Retina (tissue), 1 donor: Measurements from ENCODE around the gene CD27.
"Not testable (repeated sequence)": the region's sequence is repeated elsewhere in the genome, so short reads cannot be mapped to it uniquely, and the experiment has no call there.

Experiments
- DNase-seq: peaks from one replicate; pipeline ENCODE4 v3.0.0-alpha.2; 2016

The CD27 gene

DNA sequence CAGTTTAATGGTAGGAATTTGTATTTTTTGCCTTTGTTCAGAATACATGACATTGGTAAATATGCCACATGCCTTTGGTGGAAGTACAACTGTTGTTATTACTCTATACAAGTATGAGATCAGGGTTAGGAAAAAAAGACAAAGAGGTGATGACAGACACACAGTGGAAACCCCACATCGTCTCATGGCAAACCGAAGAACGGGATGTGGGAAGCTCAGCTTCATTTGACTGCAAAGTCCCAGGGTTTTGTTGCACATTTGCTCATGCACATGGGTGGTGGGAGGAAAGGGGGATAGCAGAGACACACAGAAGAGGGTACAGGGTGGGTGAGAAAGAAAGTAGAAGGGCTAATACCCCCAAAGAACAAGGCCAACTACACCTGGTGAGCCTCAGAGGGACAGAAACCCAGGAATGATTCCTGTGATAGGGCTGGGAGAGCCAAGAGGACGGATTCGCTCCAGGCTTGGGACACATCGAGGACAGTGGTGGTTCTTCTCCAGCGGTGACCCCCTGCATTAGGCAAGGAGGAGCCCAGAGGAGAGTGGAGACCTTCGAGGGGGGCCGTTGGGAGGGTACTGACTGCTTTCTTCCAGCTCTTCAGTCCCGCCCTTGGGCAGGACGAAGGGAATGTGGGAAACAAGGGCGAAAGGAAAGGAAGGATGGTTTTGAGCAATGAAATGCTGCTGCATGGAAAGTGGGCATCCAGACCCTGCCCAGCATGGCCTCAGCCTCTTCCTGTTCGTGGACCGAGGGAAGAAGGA, 17.7 kb downstream of the CD27 start:
- DNase-seq = no peak

DNA sequence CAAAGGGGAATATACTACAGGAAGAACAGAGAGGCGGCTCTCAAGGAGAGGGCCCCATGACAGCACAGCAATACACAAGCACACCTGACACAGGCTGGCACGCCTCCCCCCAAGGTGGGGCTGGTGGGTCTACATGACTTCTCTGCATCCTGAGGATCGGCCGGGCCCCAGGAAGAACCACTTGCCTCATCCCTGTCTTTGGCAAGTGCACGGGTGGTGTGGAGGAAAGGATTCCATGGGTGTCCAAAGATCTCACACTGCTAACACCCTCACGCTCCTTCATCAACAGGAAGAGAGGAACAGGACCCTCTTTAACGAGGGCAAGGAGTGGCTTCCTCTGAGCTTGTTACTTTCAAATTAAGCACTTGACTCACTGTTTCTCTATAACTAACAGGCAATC, 18.5 kb downstream of the CD27 start:
- no peak for DNase-seq

- DNase-seq = no peak
These were observed 19.1 kb downstream of the CD27 start for GRCh38 chr12:6463858-6464257.

DNA sequence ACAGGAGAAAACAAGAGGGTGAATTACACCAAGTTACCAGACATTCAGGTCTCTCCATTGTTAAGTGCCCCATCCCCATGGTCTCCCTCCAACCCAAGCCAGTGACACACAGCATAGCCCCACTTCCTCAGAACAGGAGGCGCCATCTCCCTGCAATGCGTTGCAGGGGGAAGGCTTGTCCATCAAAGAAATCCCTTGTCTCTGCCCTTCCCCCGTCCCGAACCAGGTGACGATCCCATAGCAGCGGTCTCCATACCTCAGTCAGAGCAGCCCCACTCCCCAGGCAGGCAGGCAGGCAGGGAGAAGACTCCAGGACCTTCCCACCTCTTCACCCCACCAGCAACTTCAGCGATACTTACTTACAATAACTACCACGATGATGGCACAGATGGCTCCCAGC, 19.8 kb downstream of the CD27 start:
- DNase-seq = no peak

- DNase-seq = peak; percentile 45
These were observed 20.9 kb downstream of the CD27 start for GRCh38 chr12:6465467-6466183.

GRCh38 chr12:6466184-6466573, 21.4 kb downstream of the CD27 start:
- DNase-seq = no peak

- DNase-seq = not testable (repeated sequence)
These were observed 22.0 kb downstream of the CD27 start for GRCh38 chr12:6466751-6467150.

DNA sequence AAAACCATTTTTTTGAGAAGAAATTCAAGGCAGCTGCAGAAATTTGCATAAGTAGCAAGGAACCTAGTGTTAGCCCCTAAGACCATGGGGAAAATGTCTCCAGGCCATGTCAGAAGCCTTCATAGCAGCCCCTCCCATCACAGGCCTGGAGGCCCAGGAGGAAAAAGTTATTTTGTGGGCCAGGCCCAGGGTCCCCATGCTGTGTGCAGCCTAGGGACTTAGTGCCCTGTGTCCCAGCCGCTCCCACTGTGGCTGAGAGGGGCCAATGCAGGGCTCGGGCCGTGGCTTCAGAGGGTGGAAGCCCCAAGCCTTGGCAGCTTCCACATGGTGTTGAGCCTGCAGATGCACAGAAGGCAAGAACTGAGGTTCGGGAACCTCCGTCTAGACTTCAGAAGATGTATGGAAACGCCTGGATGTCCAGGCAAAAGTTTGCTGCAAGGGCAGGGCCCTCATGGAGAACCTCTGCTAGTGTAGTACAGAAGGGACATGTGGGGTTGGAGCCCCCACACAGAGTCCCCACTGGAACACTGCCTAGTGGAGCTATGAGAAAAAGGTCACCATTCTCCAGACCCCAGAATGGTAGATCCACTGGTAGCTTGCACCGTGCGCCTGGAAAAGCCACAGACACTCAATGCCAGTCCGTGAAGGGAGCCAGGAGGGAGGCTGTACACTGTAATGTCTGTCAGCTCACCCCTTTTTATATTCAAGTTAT, 23.0 kb downstream of the CD27 start:
- not testable (repeated sequence) for DNase-seq

- no peak for DNase-seq
These were observed 23.5 kb downstream of the CD27 start for GRCh38 chr12:6468283-6468575.

DNA sequence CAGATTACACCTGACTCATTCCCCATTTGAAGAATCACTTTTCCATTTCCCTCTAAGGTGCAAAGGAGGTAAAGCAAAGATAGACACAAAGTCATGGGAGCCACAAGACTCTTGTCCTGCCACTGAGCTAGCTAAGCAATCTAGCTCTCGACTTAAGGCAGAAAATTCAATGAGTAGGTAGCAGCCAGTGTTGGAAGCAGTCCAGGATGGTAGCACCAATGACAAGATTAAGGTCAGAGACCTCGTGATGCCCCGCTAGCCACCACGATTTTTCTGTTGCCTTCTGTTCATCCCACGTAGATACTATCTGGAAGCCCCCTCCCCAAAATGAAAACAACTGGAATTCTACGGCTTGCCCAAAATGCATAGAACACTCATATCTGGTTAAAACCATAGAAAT, 24.3 kb downstream of the CD27 start:
- DNase-seq = no peak

DNA sequence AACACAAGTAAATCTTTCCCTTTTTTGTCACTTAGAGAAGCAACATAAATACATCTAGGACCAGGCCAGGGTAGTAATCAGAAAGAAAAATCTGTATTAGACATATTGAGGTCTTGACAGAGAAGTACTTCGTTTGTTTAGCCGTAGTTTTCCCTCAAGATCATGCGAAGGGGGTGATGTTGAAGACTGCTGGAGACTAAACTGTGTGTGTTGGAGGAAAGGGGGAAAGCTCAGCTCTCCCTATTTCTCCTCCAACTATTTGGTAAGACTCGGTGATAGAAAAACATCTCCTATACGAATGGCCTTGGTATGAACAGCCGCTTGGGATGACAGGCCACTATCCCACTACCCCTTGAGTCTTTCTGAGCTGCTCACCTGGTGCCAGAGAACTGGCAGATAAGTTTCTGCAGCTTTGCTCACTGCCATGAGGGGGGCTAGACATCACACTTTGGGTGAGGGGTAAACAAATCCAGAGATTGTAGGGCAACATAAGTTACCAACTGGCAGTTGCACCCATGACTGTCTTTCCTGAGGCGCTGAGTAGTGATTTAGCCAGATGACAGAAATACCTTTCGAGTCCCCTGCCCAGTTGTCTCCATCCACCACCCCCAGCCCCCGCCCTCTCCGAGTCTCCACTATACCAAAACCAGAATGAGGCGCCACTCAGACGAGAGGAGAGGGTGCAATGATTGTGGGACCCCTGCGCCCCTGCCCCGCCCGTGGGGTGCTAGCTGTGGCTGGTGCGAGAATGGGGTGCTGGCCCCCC, 25.0 kb downstream of the CD27 start:
- DNase-seq = peak; percentile 12

GRCh38 chr12:6470375-6471163, 25.8 kb downstream of the CD27 start, which contains the start of gene VAMP1:
VAMP1 (minus strand) TSS chr12:6470677; CDS start chr12:6470531, 146 bp downstream.
- peak; percentile 98 for DNase-seq

GRCh38 chr12:6471989-6472360, 27.2 kb downstream of the CD27 start:
- DNase-seq = no peak

- no peak for DNase-seq
These were observed 27.7 kb downstream of the CD27 start for GRCh38 chr12:6472491-6472890.

DNA sequence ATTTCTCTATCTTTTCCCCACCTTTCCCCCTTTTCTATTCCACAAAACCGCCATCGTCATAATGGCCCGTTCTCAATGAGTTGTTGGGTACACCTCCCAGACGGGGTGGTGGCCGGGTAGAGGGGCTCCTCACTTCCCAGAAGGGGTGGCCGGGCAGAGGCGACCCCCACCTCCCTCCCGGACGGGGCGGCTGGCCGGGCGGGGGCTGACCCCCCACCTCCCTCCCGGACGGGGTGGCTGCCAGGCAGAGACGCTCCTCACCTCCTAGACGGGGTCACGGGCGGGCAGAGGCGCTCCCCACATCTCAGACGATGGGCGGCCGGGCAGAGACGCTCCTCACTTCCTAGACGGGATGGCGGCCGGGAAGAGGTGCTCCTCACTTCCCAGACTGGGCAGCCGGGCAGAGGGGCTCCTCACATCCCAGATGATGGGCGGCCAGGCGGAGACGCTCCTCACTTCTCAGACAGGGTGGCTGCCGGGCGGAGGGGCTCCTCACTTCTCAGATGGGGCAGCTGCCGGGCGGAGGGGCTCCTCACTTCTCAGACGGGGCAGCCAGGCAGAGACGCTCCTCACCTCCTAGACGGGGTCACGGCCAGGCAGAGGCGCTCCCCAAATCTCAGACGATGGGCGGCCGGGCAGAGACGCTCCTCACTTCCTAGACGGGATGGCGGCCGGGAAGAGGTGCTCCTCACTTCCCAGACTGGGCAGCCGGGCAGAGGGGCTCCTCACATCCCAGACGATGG, 30.6 kb downstream of the CD27 start:
- DNase-seq = not testable (repeated sequence)

GRCh38 chr12:6476489-6476888, 31.7 kb downstream of the CD27 start:
- no peak for DNase-seq

DNA sequence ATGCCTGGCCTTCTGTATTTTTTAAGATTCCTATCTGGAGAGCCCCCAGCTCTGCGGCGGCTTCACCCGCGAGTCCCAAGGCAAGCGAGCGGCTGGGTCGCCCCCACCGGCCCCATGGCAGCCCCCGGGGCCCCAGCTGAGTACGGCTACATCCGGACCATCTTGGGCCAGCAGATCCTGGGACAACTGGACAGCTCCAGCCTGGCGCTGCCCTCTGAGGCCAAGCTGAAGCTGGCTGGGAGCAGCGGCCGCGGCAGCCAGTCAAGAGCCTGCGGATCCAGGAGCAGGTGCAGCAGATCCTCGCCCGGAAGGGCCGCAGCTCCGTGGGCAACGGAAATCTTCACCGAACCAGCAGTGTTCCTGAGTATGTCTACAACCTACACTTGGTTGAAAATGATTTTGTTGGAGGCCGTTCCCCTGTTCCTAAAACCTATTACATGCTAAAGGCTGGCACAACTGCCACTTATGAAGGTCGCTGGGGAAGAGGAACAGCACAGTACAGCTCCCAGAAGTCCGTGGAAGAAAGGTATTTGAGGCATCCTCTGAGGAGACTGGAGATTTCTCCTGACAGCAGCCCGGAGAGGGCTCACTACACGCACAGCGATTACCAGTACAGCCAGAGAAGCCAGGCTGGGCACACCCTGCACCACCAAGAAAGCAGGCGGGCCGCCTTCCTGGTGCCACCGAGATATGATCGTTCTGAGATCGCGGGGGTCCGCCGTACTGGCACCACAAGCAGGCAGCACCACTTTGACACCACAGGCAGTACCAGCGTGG, 33.0 kb downstream of the CD27 start:
- not testable (repeated sequence) for DNase-seq

DNA sequence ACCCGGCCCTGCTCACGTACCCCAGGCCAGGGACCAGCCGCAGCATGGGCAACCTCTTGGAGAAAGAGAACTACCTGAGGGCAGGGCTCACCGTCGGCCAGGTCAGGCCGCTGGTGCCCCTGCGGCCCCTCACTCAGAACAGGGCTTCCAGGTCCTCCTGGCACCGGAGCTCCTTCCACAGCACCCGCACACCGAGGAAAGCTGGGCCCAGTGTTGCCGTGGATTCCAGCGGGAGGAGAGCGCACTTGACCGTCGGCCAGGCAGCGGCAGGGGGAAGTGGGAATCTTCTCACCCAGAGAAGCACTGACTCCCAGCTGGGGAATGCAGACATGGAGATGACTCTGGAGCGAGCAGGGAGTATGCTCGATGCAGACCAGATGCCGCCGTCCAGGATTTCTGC, 33.7 kb downstream of the CD27 start:
- no peak for DNase-seq

DNA sequence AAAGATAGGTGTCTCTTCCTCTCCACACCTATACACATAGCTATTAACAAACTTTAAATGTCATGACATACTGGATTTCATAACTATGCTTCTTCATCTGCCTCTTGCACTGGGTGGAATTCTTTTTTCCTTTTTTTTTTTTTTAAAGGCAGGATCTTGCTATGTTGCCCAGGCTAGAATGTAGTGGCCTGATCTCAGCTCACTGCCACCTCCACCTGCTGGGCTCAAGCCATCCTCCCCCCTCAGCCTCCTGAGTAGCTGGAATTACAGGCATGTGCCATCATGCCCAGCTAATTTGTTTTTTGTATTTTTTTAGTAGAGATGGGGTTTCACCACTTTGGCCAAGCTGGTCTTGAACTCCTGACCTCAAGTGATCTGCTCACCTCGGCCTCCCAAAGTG, 43.5 kb downstream of the CD27 start:
- no peak for DNase-seq

DNA sequence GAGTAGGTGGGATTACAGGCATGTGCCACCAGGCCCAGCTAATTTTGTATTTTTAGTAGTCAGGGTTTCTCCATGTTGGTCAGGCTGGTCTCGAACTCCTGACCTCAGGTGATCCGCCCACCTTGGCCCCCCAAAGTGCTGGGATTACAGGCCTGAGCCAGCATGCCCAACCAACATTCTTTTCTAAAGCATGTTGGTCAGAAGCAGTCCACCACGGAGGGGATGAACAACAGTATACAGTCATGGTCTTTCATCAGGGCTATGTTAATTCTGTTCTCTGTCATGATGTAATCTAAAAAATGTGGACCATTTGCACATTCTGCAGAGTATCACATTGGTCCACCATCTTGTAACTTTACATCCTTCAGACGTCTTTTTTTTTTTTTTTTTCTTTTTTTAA, 44.7 kb downstream of the CD27 start:
- DNase-seq = no peak

GRCh38 chr12:6490673-6491072, 45.9 kb downstream of the CD27 start:
- DNase-seq = not testable (repeated sequence)
